Colonic mucosa (tissue), 4 donors: ENCODE results near the gene TMTC2. TPM values are rescaled to one million over a fixed set of nuclear protein-coding genes. Genes with fewer than 3 reads are reported as not detected.

Experiments used
- DNase-seq: peaks from one replicate; pipeline ENCODE4 v3.0.0-alpha.2; 2020
- H3K27ac ChIP-seq: fragments of 200-600 bp; one replicate; pipeline ENCODE4 v1.8.0; 2021
- H3K27me3 ChIP-seq: fragments of 200-600 bp; one replicate; pipeline ENCODE4 v1.8.0; 2021
- H3K36me3 ChIP-seq: fragments of 200-600 bp; one replicate; pipeline ENCODE4 v1.8.0; 2021
- H3K4me1 ChIP-seq: fragments of 200-600 bp; one replicate; pipeline ENCODE4 v1.8.0; 2021; ENCODE audit warnings: mild to moderate bottlenecking
- H3K4me3 ChIP-seq: fragments of 200-600 bp; one replicate; pipeline ENCODE4 v1.8.0; 2021
- H3K9ac ChIP-seq, 2 donors: one replicate each; pipeline ENCODE4 v1.7.0; 2013; ENCODE audit warnings: control low read depth in 2 of 2, low read depth in 2 of 2, low read length in 2 of 2
- H3K9me3 ChIP-seq: fragments of 200-600 bp; one replicate; pipeline ENCODE4 v1.8.0; 2021
- intact Hi-C: fragments of 100-400 bp; cut with DNase I; formaldehyde crosslinking; loops from one replicate; pipeline ENCODE4 v1.14.1; 2022
- total RNA-seq, 2 donors: library from RNA; stranded (reverse); fragmentation: NEBNext Ultra II Directional in 1 of 2; extraction: Animal tissue kit (Norgen Biotek cat#: 25700) in 1 of 2; gene quantifications; one replicate each; pipeline ENCODE4 v1.2.1, GENCODE V29; 2021
- TF ChIP-seq, protein P1 (sequence below): fragments of 200-600 bp; IDR thresholded peaks from one replicate; pipeline ENCODE4 v1.8.0; 2022; ENCODE audit warnings: antibody characterized with exemption, mild to moderate bottlenecking
- donor health status: healthy.
- donor health status: DM: no; HTN: no; CAD: no.
- donor health status: DM: no; HTN: no; CAD: no.

TMTC2 gene
- total RNA-seq, 2 donors from 2014 or later = 12.2 to 20.6 TPM

DNA sequence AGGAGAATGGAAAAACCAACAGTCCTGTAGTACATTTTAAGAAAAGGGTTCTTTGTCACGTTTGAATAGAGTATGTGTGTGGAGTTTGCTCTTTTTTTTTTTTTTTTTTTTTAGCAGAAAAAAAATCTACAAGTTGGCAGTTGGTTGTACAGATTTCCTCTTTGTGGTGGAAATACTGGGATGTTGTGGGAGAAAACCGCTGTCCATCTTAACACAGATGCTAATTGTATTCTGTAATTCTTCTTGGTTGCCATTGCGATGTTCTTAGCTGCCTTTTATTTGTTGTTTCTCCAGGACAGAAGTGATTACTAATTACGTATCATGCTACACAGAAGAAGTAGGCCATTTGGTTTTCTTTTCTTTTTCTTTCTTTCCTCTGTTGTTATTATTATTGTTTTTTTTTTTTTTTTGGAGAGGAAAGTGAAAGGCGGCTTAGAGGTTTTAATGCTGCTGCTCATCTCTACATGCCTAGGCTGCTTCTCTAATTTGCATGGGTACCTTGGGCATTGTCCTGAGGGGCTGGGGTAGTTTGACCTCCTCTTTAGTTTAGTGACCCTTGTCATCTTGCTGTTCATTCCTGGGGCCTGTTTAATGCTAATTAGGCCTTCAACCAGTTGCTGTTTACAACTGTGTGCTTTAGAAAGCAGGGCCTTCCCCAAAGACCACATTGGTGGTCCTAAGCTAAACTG is 94.7 kb downstream of the TMTC2 start:
- no peaks in the 10 kb centered on the region for H3K4me1 ChIP-seq
- intact Hi-C loops = no loop called here

DNA sequence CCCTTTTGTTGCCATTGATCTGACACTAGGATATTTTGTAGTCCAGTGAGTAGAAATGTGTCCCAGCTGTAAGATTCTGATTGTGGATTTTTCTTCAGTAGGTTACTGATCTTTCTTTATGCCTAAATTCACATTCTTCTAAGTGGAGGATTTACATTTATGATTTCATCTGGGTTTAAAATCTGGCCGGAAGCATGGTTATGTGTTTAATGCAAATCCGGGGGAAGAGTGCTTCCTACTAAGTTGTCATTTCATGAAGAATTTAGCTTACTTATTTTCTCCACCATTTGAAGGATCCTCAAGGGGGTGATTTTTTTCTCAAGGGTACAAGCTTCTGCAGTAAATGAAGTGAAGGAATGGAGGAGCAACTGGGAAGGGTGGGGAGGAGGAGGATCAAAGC is 96.7 kb downstream of the TMTC2 start:
- DNase-seq = no peak
- H3K4me3 ChIP-seq = no peak overlapping the region
- no peak overlapping the region for H3K27ac ChIP-seq
- no peaks in the 10 kb centered on the region for H3K9me3 ChIP-seq
- no peak overlapping the region for H3K9ac ChIP-seq
- no peaks in the 10 kb centered on the region for H3K27me3 ChIP-seq
- no peaks in the 10 kb centered on the region for H3K4me1 ChIP-seq
- TF ChIP-seq, protein P1, sequence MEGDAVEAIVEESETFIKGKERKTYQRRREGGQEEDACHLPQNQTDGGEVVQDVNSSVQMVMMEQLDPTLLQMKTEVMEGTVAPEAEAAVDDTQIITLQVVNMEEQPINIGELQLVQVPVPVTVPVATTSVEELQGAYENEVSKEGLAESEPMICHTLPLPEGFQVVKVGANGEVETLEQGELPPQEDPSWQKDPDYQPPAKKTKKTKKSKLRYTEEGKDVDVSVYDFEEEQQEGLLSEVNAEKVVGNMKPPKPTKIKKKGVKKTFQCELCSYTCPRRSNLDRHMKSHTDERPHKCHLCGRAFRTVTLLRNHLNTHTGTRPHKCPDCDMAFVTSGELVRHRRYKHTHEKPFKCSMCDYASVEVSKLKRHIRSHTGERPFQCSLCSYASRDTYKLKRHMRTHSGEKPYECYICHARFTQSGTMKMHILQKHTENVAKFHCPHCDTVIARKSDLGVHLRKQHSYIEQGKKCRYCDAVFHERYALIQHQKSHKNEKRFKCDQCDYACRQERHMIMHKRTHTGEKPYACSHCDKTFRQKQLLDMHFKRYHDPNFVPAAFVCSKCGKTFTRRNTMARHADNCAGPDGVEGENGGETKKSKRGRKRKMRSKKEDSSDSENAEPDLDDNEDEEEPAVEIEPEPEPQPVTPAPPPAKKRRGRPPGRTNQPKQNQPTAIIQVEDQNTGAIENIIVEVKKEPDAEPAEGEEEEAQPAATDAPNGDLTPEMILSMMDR = no peak
- H3K36me3 ChIP-seq = no peaks in the 10 kb centered on the region
- intact Hi-C loops = no loop called here

More for the DNA sequence above, 94.7 kb downstream of the TMTC2 start:
- DNase-seq = no peak
- no peak overlapping the region for H3K4me3 ChIP-seq
- H3K27me3 ChIP-seq = no peaks in the 10 kb centered on the region
- TF ChIP-seq, protein P1 = no peak
- no peaks in the 10 kb centered on the region for H3K36me3 ChIP-seq
- H3K9ac ChIP-seq = no peak overlapping the region
- H3K9me3 ChIP-seq = no peaks in the 10 kb centered on the region
- no peak overlapping the region for H3K27ac ChIP-seq

DNA sequence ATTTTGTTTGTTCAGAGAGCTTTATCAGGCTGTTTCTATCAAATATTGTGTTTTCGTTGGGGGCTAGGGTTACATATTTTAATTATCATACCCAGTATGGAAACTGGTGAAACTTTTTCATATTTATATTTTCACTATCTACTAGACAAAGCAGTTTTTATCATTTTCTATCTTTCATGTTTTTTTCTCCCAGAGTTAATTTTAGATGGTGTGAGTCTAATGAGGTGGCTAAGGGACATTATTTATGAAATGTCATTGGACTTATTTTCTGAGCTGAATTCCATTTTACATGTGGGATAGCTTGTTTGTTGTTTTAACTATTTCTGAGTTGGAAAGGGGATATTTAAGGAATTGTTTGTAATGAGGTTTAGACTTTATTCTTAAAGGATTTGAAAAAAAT is 100.3 kb downstream of the TMTC2 start:
- no peak for DNase-seq
- H3K4me3 ChIP-seq = no peak overlapping the region
- no peak overlapping the region for H3K27ac ChIP-seq
- TF ChIP-seq, protein P1 = no peak
- no peaks in the 10 kb centered on the region for H3K27me3 ChIP-seq
- no peak overlapping the region for H3K9ac ChIP-seq
- intact Hi-C loops = no loop called here
- H3K9me3 ChIP-seq = no peaks in the 10 kb centered on the region
- no peaks in the 10 kb centered on the region for H3K4me1 ChIP-seq
- no peaks in the 10 kb centered on the region for H3K36me3 ChIP-seq

- Histone ChIP-seq H3K36me3 (no peaks in the 10 kb centered on the region), H3K27ac (no peak overlapping the region), H3K4me3 (no peak overlapping the region), H3K4me1 (no peaks in the 10 kb centered on the region), H3K9ac (no peak overlapping the region), H3K9me3 (no peaks in the 10 kb centered on the region), H3K27me3 (no peaks in the 10 kb centered on the region)
- intact Hi-C loops = no loop called here
- TF ChIP-seq, protein P1 = no peak
- no peak for DNase-seq
Measured at GRCh38 chr12:82788594-82788993, 101.9 kb downstream of the TMTC2 start.

DNA sequence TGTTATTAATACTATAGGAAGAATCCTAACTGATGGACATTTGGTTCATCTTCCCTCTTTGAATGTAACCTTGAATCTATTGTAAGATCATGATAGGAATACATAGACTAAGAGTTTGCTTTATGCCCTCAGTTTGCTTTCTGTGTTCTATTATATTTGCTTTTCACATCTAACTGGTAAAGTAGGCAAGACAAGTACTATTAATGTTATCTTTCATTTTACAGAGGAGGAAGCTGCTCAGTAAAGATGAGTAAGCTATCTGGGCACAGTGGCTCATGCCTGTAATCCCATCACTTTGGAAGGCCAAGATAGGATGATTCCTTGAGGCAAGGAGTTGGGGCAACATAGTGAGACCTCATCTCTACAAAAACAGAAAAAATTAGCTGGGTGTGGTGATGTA is 103.0 kb downstream of the TMTC2 start:
- intact Hi-C loops = no loop called here
- no peak overlapping the region for H3K4me3 ChIP-seq
- no peaks in the 10 kb centered on the region for H3K4me1 ChIP-seq
- TF ChIP-seq, protein P1 = no peak
- H3K9ac ChIP-seq = no peak overlapping the region
- H3K27me3 ChIP-seq = no peaks in the 10 kb centered on the region
- H3K36me3 ChIP-seq = no peaks in the 10 kb centered on the region
- no peak for DNase-seq
- no peak overlapping the region for H3K27ac ChIP-seq
- no peaks in the 10 kb centered on the region for H3K9me3 ChIP-seq
